NCI-H345 (cell line): Measurements from ENCODE around the gene FOXP4.

Experiments used
- DNase-seq: peaks from one replicate; lab custom pipeline; 2025; lab: John Stamatoyannopoulos, UW

FOXP4 gene

GRCh38 chr6:41565701-41566100 lies 19.5 kb downstream of the FOXP4 start:
- no peak for DNase-seq

GRCh38 chr6:41566961-41567360 lies 20.8 kb downstream of the FOXP4 start:
- no peak for DNase-seq

- no peak for DNase-seq
Measured at GRCh38 chr6:41567684-41568083, 21.5 kb downstream of the FOXP4 start.

- DNase-seq, result no peak
Measured at GRCh38 chr6:41568202-41568584, 22.0 kb downstream of the FOXP4 start.

DNA sequence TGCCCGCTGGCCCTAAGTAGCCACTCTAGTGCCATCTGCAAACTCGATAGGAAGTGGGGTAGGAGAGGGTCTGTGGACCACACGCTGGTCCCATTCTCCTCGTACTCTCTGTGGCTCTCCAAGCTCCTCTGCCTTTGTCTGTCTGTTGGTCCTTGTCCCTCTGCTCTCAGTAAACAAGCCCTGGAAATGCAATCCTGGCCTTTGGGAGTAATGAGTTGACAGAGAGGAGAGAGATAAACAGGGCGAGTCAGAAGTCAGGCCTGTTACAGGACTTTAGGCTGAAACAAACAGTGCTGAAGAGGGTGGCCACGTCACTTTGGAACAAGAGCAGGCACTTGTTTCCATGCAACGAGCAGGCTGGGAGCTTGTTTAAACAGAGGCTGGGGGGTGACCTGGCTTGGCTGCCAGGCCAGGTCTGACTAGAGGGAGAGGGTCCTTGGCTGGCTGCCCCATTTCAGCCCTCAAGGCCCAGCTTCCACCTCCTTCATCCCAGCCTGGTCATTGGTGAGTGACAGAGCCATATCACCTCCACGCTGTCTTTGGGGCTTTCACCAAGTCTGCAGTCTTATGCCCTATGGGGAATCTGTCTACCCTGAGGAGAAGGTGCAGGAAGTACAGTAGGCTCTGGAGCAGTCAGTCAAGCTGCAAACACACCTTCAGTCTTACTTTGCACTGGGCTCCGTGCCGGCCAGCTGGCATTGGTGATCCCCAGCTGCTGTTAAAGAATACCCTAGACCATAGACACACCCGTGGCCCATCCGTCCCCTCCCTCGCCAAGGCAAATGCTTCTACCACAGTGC lies 22.6 kb downstream of the FOXP4 start:
- DNase-seq, result peak; percentile 59

GRCh38 chr6:41570259-41570615 lies 24.1 kb downstream of the FOXP4 start:
- no peak for DNase-seq

GRCh38 chr6:41571021-41571780 lies 25.0 kb downstream of the FOXP4 start:
- no peak for DNase-seq

DNA sequence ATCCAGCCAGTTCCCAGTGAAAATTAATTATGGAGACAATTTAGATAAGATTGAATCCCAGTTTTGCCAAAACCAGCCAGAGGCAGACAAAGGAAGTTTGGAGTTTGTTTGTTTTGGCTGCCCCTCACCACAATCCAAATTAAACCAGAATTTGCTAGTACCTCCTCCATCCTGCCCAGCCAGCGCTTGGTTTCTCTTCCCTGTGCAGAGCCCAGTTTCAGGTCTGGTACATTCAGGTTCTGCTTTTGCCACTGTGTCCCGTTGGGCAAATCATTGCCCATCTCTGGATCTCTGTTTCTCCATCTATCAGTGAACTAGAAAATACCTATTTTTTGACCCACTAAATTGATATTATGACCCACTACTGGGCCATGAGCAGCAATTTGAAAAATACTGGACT lies 26.4 kb downstream of the FOXP4 start:
- DNase-seq, result no peak

DNA sequence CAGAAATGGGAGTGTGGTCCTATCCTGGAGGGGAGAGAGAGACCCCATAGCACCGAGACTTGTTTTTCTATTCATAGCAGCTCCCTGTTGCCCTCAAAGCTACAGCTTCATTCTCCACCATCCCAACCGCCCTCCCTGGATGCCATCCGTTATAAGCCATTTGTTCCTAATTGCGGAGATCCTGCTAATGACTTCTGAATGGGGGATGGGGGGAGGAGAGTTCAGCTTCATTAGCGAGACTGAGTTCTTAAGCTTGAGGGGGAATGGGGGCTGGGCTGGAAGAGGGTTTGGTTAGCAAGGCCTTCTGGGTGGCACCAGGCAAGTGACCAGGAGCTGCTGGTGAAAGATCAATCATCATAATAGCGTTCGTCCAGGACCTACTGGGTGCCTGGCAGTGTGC lies 27.1 kb downstream of the FOXP4 start:
- no peak for DNase-seq

GRCh38 chr6:41573985-41574384 lies 27.8 kb downstream of the FOXP4 start:
- no peak for DNase-seq

- DNase-seq, result no peak
Measured at GRCh38 chr6:41575598-41575997, 29.4 kb downstream of the FOXP4 start.

DNA sequence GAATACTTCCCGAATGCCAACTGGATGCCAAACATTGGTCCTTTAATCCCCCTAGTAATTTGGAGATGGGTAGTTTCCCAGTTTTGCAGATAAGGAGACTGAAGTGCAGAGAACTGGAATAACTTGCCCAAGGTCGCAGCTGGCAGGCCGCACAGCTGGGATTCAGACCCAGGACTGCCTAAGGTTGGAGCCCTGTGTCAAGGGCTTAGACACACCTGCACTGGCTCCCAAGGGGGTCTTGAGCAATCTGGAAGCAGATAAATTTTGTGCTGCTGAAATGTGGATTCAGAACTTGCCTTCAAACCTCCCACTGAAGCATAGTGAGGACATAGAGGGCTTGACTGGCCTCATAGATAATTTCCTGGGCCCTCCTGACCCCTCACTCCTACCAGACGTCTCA lies 30.5 kb downstream of the FOXP4 start:
- DNase-seq, result peak; percentile 5

- DNase-seq, result peak; percentile 93
Measured at GRCh38 chr6:41577356-41578216, 31.4 kb downstream of the FOXP4 start.

- peak; percentile 75 for DNase-seq
Measured at GRCh38 chr6:41578217-41579087, 32.3 kb downstream of the FOXP4 start.

DNA sequence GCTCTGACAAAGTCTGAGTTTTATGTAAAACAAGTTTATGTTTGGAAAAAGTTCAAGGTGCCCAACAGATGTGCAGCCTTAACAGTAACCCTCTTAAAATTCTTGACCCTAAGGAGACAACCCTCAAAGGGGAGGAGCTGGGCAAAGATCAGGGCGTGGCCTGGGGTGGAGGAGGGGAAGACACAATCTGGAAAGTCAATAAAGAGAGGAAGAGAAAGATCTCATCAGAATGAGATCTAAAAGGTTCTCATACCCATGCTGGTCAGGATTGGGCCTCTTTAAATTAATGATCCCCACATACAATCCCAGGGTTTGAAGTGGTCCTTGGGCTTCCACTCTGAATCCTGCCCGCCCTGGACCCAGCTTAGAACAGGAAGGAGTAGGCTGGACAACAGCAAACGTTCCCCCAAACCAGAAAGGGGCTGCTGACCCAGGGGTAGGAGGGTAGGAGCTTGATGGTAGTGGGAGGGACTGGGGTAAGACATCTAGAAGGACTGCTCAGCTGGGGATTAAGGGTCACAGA lies 33.0 kb downstream of the FOXP4 start:
- no peak for DNase-seq

DNA sequence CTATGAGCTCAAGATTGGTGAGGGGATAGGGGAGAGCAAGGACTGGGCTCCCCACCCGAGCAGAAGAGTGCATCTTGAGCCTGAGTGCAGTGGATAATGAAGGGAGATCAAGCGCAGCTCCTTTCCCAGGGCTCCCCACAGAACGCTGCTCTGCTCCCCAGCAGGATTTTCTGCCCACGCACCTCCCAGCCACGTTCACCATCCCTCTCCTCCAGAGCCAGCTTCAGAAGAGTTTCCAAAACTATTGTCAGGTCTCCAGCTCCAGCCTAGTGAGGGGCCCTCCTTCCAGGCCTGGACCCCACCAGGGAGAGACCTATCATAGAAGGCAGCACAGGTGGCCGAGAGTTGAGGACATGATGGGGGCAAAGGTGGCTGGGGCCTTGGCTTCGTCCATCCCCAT lies 34.5 kb downstream of the FOXP4 start:
- DNase-seq, result no peak

GRCh38 chr6:41581381-41581991 lies 35.3 kb downstream of the FOXP4 start:
- no peak for DNase-seq

DNA sequence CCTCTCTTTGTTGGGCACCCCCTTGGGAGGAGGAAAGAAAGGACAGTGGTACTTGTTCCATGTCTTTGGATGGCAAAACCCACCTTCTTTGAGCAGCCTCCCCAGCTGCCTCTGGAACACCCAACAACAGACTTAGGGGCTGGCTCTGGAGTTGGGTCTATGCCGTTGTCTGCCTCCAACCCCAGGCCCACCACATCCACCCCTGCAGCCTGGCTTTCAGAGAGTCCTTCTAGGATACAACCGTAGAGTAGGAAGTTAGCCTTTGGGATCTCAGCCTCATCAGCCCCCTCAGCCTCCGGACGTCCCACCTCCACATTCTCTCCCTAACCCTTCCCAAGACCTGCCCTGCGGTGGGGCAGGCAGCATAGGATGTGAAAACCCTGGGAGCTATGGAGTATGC lies 36.4 kb downstream of the FOXP4 start:
- no peak for DNase-seq

DNA sequence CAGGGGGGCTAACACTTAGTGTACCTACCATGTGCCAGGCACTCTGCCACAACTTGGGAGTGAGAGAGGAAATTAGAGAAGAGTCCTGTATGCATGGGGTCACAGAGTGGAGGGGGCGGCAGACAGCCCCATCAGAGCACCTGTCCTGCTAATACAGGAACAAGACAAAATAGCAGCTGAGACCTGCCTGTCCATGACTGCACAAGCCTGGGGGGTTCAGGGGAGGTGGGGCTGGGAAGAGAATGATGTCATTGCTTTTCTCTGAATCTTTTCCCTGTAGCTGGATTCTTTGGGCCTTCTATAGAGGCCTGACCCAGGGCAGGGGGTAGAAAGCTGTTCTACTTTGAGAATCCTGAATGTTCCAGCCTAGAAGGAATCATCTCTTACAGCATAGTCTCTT lies 37.4 kb downstream of the FOXP4 start:
- no peak for DNase-seq

DNA sequence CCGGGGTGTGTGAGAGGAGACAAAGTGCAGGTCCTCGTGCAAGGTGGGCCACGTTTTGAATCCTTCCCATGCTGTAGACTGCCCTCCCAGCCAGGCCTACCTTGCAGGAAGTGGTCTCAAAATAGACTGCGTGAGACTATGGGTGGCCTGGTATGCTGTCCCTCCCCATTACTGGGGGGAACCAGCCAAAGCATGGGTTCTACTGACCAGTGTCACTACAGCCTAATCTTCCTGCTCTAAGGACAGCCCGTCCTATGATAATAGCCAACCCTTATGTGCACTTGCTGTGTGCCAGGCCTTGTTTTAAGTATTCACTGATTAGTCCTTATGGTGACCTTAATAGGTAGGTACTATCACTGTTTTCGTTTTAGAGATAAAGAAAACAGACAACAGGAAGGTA lies 38.0 kb downstream of the FOXP4 start:
- DNase-seq, result no peak

GRCh38 chr6:41584668-41585205 lies 38.6 kb downstream of the FOXP4 start:
- DNase-seq, result peak; percentile 9
